PC-3 (cell line): ENCODE data around the gene AQP6. TPM values are rescaled to one million over a fixed set of nuclear protein-coding genes. Genes with fewer than 3 reads are reported as not detected.

Experiments used
- ATAC-seq: fragments of 200-7000 bp; cut with Tn5 transposase; 2 replicates; pipeline ENCODE4 v1.9.1; 2020; ENCODE audit warnings: mild to moderate bottlenecking, moderate library complexity
- Bru-seq: library from RNA; stranded (reverse); fragments of 400-500 nt; gene quantifications from one replicate; lab custom pipeline; 2021; lab: Mats Ljungman, UMichigan
- BruChase-seq, 2 experiments: library from RNA; stranded (reverse); fragments of 400-500 nt; gene quantifications; one replicate each; lab custom pipeline; 2021; lab: Mats Ljungman, UMichigan
- BruUV-seq: library from RNA; stranded (reverse); fragments of 400-500 nt; replicated peaks from 2 replicates; lab custom pipeline; 2021; lab: Mats Ljungman, UMichigan
- CTCF ChIA-PET: fragments of 300-600 bp; sonication (Branson Sonifier 250); formaldehyde crosslinking; loops from one replicate; lab custom pipeline; 2022; ENCODE audit warnings: antibody characterized with exemption; lab: Charles Lee
- POLR2A ChIA-PET: fragments of 300-600 bp; sonication (Branson Sonifier 250); formaldehyde crosslinking; loops from one replicate; lab custom pipeline; 2022; ENCODE audit warnings: antibody characterized with exemption; ENCODE audit not compliant: unreplicated experiment; lab: Charles Lee
- DNase-seq: peaks from one replicate; pipeline ENCODE4 v3.0.0-alpha.2; 2015
- H2AFZ ChIP-seq: fragments of 300-600 bp; sonication (generic); 2 replicates; pipeline ENCODE4 v1.6.0; 2016; ENCODE audit warnings: antibody characterized with exemption, low read length
- H3F3A ChIP-seq: fragments of 300-600 bp; sonication (generic); one replicate; pipeline ENCODE4 v1.6.0; 2017; ENCODE audit warnings: antibody characterized with exemption, low read length, control low read depth, mild to moderate bottlenecking; ENCODE audit not compliant: unreplicated experiment
- H3K27ac ChIP-seq: fragments of 300-600 bp; sonication (generic); 2 replicates; pipeline ENCODE4 v1.5.1; 2016; ENCODE audit warnings: mild to moderate bottlenecking, low read length
- H3K27me3 ChIP-seq: fragments of 300-600 bp; sonication (generic); 2 replicates; pipeline ENCODE4 v1.6.1; 2016; ENCODE audit warnings: low read length, mixed read lengths
- H3K36me3 ChIP-seq: fragments of 300-600 bp; sonication (generic); 2 replicates; pipeline ENCODE4 v1.6.1; 2016; ENCODE audit warnings: low read depth, mixed run types, low read length, mixed read lengths
- H3K4me1 ChIP-seq: fragments of 300-600 bp; sonication (generic); 2 replicates; pipeline ENCODE4 v1.5.1; 2016; ENCODE audit warnings: low read length; ENCODE audit not compliant: insufficient read depth
- H3K4me2 ChIP-seq: fragments of 300-600 bp; sonication (generic); 2 replicates; pipeline ENCODE4 v1.6.0; 2016; ENCODE audit warnings: low read length
- H3K4me3 ChIP-seq: fragments of 300-600 bp; sonication (generic); 2 replicates; pipeline ENCODE4 v1.5.1; 2016; ENCODE audit warnings: mild to moderate bottlenecking, low read length, mixed read lengths
- H3K79me2 ChIP-seq: fragments of 300-600 bp; sonication (generic); 2 replicates; pipeline ENCODE4 v1.6.1; 2017; ENCODE audit warnings: low read length, mixed read lengths
- H3K9ac ChIP-seq: fragments of 300-600 bp; sonication (generic); 2 replicates; pipeline ENCODE4 v1.6.0; 2016; ENCODE audit warnings: mild to moderate bottlenecking, low read length
- H3K9me2 ChIP-seq: fragments of 300-600 bp; sonication (generic); replicated peaks from 2 replicates; pipeline ENCODE4 v1.6.1; 2016; ENCODE audit warnings: mixed run types, low read length, mixed read lengths
- H3K9me3 ChIP-seq: fragments of 300-600 bp; sonication (generic); 2 replicates; pipeline ENCODE4 v1.6.1; 2016; ENCODE audit warnings: low read length, mixed read lengths
- H4K20me1 ChIP-seq: fragments of 300-600 bp; sonication (generic); 2 replicates; pipeline ENCODE4 v1.6.1; 2016; ENCODE audit warnings: low read length, mixed read lengths
- CTCF ChIP-seq: fragments of 300-600 bp; sonication (generic); conservative IDR thresholded peaks from 2 replicates; pipeline ENCODE4 v1.5.1; 2017; ENCODE audit warnings: antibody characterized with exemption, low read depth, mild to moderate bottlenecking, low read length
- EZH2 ChIP-seq: fragments of 300-600 bp; sonication (generic); IDR thresholded peaks from one replicate; pipeline ENCODE4 v1.6.1; 2017; ENCODE audit warnings: antibody characterized with exemption, mild to moderate bottlenecking, low read length; ENCODE audit not compliant: unreplicated experiment
- EZH2phosphoT487 ChIP-seq: fragments of 300-600 bp; sonication (generic); IDR thresholded peaks from 2 replicates; pipeline ENCODE4 v1.6.1; 2018; ENCODE audit warnings: mild to moderate bottlenecking, antibody characterized with exemption, low read length, borderline replicate concordance
- intact Hi-C: fragments of 100-400 bp; cut with micrococcal nuclease; formaldehyde crosslinking; loops from 2 replicates; pipeline ENCODE4 v1.9.0; 2023
- long read RNA-seq: library from polyadenylated mRNA; unstranded; transcript quantifications from one replicate; pipeline ENCODE4 v2.0.0, GENCODE V29; 2021; ENCODE audit not compliant: unreplicated experiment
- total RNA-seq: library from RNA; depleted of rRNA; stranded (reverse); fragments of >200 nt; gene quantifications from 2 replicates; pipeline ENCODE4 v1.2.3, GENCODE V29; 2014; rRNA removed

Gene AQP6, protein sequence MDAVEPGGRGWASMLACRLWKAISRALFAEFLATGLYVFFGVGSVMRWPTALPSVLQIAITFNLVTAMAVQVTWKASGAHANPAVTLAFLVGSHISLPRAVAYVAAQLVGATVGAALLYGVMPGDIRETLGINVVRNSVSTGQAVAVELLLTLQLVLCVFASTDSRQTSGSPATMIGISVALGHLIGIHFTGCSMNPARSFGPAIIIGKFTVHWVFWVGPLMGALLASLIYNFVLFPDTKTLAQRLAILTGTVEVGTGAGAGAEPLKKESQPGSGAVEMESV
- total RNA-seq, result not detected in 2 replicates
- Bru-seq, nascent RNA, result percentile 16 among the genes with signal in this experiment
- percentile 12 among the genes with signal in this experiment for BruChase-seq, experiment 1, labeled RNA remaining after a 6-hour chase
- percentile 7 among the genes with signal in this experiment for BruChase-seq, experiment 2, labeled RNA remaining after a 2-hour chase
- long read RNA-seq, result 0 reads

GRCh38 chr12:49972641-49973360 is at the start of gene AQP6:
Gene AQP6, plus strand, starts transcription at chr12:49972947. Its CDS starts 227 bp downstream, at chr12:49973174.
- intact Hi-C loops, result no loop called here
- Histone ChIP-seq H3K27ac (no peak within 1 kb of the TSS), H3K9me3 (no peaks in the 10 kb centered on the region), H3K36me3 (no peaks in the 10 kb centered on the region), H3K9ac (no peak within 1 kb of the TSS), H2AFZ (no peak within 1 kb of the TSS), H3K9me2 (no peaks in the 10 kb centered on the region), H3K4me3 (no peak within 1 kb of the TSS), H4K20me1 (no peaks in the 10 kb centered on the region), H3K79me2 (no peaks in the 10 kb centered on the region), H3K4me1 (no peaks in the 10 kb centered on the region), H3K27me3 (no peaks in the 10 kb centered on the region), H3F3A (no peaks in the 10 kb centered on the region), H3K4me2 (no peak within 1 kb of the TSS)
- no TSS peak for BruUV-seq
- CTCF ChIA-PET, result no interaction called here
- no peak for TF ChIP-seq EZH2phosphoT487
- no peak for TF ChIP-seq EZH2
- no peak for TF ChIP-seq CTCF
- POLR2A ChIA-PET, result no interaction called here
- ATAC-seq (no peak), DNase-seq (no peak)

GRCh38 chr12:49923035-49923644 is 49.6 kb upstream of the AQP6 start:
- Histone ChIP-seq H3K9ac (no peak overlapping the region), H3K4me3 (no peak overlapping the region), H3K27ac (no peak overlapping the region), H3K27me3 (no peaks in the 10 kb centered on the region), H2AFZ (no peak overlapping the region), H3K36me3 (no peaks in the 10 kb centered on the region), H3K4me2 (no peak overlapping the region), H3F3A (no peaks in the 10 kb centered on the region), H4K20me1 (no peaks in the 10 kb centered on the region), H3K79me2 (no peaks in the 10 kb centered on the region), H3K9me3 (no peaks in the 10 kb centered on the region), H3K9me2 (no peaks in the 10 kb centered on the region), H3K4me1 (peaks cover 5% of the 10 kb centered on the region)
- POLR2A ChIA-PET, result no interaction called here
- ATAC-seq (no peak), DNase-seq (no peak)
- intact Hi-C loops, result no loop called here
- BruUV-seq, result no TSS peak
- CTCF ChIA-PET, result no interaction called here
- TF ChIP-seq CTCF, result no peak
- TF ChIP-seq EZH2, result no peak
